ENCODE measurements around the gene DENND4C.

DNA sequence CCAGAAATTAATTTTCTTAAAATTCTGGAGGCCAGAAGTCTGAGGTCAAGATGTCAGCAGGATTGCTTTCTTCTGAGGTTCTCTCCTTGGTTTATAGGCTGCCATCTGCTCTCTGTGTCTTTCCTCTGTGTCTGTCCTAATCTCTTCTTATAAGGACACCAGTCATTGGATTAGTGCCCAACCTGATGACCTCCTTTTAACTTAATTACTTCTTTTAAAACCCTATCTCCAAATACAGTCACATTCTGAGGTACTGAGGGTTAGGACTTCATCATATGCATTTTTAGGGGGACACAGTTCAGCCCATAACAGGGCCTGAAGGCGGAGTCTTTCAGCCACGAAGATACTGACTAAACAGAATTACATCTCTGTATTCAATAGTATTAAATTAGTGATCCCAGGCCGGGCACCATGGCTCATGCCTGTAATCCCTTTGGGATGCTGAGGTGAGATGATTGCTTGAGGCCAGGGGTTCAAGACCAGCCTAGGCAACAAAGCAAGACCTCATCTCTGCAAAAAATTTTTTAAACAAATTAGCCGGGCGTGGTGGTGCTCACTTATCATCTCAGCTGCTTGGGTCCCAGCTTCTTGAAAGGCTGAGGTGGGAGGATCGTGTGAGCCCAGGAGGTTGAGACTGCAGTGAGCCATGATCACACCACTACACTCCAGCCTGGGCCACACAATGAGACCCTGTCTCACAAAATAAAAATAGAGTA is 155.5 kb downstream of the DENND4C start:
- TF ChIP-seq, protein P1, sequence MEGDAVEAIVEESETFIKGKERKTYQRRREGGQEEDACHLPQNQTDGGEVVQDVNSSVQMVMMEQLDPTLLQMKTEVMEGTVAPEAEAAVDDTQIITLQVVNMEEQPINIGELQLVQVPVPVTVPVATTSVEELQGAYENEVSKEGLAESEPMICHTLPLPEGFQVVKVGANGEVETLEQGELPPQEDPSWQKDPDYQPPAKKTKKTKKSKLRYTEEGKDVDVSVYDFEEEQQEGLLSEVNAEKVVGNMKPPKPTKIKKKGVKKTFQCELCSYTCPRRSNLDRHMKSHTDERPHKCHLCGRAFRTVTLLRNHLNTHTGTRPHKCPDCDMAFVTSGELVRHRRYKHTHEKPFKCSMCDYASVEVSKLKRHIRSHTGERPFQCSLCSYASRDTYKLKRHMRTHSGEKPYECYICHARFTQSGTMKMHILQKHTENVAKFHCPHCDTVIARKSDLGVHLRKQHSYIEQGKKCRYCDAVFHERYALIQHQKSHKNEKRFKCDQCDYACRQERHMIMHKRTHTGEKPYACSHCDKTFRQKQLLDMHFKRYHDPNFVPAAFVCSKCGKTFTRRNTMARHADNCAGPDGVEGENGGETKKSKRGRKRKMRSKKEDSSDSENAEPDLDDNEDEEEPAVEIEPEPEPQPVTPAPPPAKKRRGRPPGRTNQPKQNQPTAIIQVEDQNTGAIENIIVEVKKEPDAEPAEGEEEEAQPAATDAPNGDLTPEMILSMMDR (IDR thresholded peaks at IDR 0.05) = no peak
- TF ChIP-seq ZFX (IDR thresholded peaks at IDR 0.05; ENCODE audit: borderline replicate concordance) = no peak

Data from 22Rv1 (cell line).